GM18505 (cell line): ENCODE data around the gene CNR2.
A peak's percentile ranks its signal among the peaks of the same experiment; 100 is the strongest.
"Not testable (repeated sequence)": the region's sequence is repeated elsewhere in the genome, so short reads cannot be mapped to it uniquely, and the experiment has no call there.

Experiments
- ATAC-seq: cut with Tn5 transposase; IDR thresholded peaks from one replicate; pipeline ENCODE4 v1.9.1; 2021; ENCODE audit not compliant: unreplicated experiment
- POLR2A ChIP-seq: IDR thresholded peaks from 4 replicates; pipeline ENCODE4 v1.6.1; 2011; ENCODE audit warnings: borderline replicate concordance; ENCODE audit not compliant: insufficient read depth, insufficient read length; ENCODE audit errors: extremely low read depth

CNR2 gene

DNA sequence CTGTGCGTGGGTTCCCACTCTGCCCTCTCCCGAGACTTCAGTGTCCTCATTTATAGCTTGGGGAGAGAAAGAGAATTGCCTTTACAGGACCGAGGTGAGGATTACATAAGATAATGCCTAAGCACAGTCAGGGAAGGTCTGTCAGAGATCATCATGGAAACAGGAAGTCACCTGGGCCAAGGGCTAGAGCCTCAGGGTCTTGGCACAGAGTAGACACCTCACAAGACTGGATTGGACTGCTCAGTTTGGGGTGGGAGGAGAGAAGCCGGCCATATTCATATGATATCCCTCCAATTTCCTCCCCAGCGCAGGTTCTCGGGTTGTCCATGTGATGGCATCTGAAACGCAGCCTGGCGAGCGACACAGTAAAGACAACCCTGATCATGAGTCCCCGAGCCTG, 3.8 kb downstream of the CNR2 start:
- TF ChIP-seq POLR2A, result no peak
- ATAC-seq, result no peak

DNA sequence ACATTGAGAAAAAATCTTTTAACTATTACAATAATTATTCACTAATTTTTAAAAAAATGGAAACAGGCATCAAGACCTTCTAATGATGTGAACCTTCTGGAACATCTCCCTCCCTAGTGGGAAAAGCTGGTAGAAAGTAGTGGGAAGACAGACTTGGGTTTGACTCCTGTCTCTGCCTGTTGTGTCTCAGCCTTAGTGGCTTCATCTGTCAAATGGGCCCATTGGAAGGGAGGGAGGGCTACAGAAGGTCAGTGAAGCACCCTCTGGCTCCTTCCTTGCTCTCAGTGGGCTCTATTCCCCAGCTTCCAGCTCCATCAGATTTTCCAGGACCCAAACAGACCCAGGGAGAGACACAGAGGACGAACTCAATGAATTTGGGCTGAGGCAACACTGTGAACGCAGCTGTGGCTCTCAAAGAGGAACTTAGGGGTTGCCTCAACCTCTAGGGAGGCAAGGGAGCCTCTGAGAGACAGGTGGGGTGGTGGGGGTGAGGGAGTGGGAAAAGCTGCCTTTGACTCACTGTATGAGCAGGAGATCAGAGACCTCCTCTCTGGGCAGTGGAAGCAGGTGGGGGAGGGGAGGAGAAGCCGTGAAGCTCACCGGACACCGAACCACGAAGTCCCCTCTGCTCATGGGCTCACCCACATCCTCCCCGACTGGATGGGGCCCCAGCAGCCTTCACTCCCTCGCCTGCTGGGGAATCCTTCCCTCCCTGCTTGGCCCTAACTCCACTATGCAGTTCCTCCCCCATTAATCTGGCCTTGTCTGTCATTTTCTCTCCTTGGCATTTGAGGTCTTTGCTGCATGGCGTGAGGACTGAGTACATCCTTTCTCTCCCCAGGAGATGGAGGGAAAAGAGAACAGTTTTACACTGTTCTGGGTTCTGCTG, 4.5 kb downstream of the CNR2 start:
- no peak for ATAC-seq
- TF ChIP-seq POLR2A, result peak; percentile 65

DNA sequence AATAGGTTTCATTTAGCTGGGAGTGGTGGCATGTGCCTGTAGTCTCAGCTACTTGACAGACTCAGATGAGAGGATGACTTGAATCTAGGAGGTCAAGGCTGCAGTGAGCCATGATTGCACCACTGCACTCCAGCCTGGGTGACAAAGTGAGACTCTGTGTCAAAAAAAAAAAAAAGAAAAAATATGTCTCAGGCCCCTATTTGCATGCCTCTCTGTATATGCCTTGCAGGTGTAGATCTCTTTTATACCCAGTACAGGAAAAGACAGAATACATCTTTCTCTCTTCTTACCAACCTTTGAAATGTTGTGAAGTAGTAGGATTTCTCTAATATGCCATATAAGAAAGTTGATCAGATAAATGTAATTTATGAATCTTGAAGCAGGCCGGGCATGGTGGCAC, 6.4 kb downstream of the CNR2 start:
- no peak for ATAC-seq
- TF ChIP-seq POLR2A, result no peak

DNA sequence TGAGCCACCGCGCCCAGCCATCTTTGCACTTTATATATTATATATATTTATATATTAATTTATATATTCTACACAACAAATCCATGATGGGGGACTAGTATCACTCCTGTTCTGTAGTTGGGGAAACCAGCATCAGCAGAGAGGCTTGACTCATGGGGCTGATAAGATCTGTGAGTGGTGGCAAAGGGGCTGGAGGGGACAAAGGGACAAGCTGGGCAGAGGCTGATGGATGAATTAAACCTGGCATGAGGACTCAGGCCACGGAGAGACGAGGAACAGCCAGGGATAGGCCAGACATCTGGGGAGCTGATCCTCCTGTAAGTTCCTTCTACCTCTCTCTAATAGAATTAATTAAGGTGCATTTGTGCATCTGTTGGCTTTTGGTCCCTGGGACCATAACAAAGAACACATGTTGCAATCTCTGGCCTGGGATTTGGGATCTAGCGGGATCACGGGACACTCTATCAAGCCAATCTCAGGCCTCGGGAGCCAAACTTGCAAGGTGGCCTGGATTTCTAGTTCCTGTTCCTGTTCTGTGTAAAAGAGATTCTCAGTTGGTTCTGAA, 7.6 kb downstream of the CNR2 start:
- ATAC-seq, result no peak
- TF ChIP-seq POLR2A, result no peak

DNA sequence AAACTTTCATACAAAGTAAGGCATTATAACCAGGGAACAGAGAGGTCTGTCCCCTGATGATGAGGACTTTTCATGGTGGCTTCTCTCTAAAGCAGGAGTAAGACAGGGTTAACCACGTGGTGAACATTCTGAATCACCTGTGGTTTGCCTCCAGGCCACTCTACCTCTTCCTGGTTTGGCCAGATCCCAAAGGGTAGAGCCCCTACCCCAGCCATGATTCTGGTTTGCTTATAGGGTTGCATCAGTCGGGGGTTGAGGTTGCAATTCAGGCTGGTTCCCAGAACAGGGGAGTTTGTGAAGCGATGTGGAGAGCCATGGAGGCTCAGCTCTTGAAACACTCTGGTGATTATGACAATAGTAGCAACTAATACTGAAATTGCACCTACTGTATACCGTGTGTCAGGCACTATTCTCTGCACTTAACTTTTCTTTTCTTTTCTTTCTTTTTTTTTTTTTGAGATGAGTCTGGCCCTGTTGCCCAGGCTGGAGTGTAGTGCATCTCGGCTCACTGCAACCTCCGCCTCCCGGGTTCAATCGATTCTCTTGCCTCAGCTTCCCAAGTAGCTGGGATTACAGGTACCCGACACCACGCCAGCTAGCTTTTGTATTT, 8.3 kb downstream of the CNR2 start:
- no peak for TF ChIP-seq POLR2A
- no peak for ATAC-seq

DNA sequence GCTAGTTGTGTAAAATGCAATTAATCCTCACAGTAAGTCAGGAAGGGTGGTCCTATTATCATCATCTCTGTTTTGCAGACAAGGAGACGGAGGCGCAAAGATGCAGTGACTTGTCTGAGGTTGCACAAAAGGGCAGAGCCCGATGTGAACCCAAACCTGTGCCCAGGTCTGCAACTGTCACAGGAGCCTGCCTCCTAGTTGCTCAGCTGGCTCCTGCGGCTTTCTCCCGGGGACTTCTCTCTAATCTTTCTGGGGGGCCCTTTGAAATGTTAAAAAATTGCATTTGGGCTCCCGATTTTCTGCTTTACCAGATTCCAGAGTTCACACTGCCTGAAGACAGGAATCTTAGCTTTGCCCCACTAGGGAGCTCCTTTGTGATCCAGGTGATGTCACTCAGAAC, 9.4 kb downstream of the CNR2 start:
- no peak for TF ChIP-seq POLR2A
- ATAC-seq, result no peak

DNA sequence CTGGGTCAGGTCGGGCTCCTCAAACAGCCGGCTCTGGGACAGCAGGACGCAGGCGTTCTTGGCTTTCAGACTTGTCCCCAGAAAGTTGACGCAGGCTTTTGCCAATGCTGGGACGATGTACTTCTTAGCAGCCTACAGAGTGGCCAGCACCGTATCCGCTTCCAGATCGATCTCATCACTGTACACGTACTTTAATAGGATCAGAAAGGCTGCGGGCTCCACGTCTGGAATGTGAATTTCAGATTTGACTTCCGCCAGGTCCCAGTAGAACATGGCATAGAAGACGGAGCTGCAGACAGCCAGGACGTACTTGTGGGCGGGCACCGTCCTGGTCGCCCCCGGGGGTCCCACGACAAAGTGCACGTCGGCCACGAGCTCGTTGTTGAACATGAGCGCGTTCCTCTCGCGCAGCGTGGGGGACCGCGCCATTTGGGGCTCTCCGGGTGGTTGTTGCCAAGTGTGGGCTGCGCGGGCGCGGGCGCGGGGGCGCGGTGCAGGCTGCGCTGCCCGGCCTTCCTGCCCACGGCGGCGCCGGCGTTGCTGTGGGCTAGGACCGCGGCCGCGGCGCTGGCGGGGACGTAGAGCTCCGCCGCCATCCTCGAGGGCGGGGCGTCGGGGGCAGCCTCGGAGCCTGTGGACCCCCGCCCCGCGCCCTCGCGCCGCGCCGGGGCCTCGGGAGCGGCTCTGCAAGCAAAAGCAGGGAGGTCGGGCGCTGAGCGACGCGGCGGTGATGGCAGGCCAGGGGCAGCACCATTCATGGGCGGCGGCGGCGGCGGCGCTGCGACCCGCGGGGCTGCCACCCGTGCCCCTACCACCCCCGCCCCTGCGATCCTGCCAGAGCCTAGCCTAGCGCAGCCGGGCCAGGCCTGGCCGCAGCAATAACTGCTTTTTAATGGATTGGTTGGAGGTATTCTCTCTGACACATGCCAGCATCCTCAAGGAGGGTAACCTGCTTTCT, 10.6 kb downstream of the CNR2 start:
- no peak for ATAC-seq
- TF ChIP-seq POLR2A, result no peak

DNA sequence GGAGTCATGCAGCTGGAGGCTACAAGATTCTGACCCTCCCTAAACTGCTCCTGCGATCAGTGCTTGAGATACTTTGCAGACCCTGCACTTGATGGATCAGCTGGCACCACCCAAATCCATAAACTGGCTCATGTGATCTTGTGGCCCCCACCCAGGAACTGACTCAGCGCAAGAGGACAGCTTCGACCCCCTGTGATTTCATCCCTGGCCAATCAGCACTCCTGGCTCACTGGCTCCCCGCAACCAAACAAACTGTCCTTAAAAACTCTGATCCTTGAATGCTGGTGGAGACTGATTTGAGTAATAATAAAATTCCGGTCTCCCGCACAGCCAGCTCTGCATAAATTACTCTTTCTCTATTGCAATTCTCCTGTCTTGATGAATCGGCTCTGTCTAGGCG, 13.1 kb downstream of the CNR2 start:
- not testable (repeated sequence) for ATAC-seq

DNA sequence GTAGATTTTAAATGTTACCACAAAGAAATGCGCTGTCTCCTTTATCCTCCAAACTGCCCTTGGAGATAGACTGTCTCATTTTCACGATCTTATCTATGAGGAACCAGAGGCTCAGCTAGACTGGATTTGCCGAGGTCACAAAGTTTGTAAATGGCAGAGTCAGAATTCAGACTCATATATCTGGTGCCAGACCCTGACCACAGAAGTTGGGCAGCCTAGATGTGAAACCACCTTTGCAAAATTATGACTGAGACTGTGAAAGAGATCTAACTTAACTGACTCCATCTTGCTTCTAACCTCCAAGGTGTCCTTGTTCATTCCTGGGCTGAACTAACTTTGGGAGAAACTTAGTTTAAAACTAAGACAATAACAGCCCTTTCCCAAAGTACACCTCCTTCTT, 14.1 kb downstream of the CNR2 start:
- no peak for TF ChIP-seq POLR2A
- no peak for ATAC-seq

DNA sequence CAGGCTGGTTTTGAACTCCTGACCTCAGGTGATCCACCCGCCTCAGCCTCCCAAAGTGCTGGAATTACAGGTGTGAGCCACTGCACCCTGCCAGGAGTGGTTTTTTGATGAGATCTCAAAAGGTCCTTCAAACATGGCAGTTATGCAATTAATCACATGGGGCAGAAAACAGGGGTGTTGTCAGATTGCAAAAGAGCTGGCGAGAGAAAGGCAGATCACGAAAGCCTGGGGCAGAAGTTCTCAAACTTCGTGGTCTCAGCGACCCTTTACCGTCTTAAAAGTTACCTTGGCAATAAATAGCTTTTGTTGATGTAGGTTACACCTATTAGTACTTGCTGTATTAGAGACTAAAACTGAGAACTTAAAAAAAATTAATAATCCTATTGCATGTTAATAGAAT, 16.1 kb downstream of the CNR2 start:
- no peak for ATAC-seq
- no peak for TF ChIP-seq POLR2A

DNA sequence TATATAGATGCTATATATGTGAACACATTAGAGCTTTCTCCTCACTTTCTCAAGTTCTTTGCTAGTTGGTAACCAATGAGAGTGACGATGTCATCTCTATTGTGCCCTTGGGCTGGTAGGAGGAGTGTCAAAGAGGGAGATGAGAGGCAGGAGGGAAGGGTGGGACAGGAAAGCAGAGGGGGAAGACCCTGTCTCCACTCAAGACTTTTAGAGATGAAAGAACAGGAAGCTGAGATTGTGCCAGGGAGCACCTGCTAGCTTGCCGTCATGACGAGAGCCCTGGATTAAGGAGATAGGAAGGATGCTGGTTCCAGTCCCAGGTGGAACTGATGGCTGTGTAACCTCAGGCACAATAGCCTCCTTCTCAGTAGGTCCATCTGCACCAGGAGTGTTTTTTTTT, 16.7 kb downstream of the CNR2 start:
- ATAC-seq, result no peak

DNA sequence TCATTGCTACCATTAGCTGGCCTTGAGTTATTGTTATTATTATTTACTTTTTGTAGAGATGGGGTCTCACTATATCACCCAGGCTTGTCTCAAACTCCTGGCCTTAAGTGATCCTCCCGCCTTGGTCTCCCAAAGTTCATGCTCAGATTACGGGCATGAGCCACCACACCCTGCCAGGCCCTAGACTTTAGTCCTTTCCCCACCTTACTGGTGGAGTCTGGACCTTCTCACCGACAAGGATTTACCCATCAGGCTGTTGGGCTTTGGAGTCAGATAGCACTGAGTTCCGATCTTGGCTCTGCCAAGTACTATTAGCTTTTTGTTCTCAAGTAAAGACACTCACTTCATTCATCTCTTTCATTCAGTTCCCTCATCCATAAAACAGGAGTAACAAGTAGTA, 17.2 kb downstream of the CNR2 start:
- ATAC-seq, result no peak
- no peak for TF ChIP-seq POLR2A

More for the DNA sequence above, 16.7 kb downstream of the CNR2 start:
- no peak for TF ChIP-seq POLR2A

DNA sequence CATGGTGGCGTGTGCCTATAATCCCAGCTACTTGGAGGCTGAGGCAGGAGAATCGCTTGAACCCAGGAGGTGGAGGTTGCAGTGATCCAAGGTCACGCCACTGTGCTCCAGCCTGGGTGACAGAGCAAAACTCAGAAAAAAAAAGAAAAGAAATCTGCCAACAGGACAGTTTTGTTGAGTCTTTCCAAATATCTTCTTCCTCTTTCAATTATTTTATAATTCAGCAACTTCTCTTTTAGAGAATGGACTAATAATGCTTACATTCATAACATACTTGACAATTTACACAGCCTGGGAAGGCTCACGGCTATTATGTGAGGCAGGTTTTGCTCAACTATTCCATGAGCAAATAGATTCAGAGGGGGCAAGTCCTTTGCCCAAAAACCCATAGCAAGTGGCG, 18.1 kb downstream of the CNR2 start:
- no peak for TF ChIP-seq POLR2A

More for the DNA sequence above, 18.1 kb downstream of the CNR2 start:
- ATAC-seq, result no peak
